ENCODE data around the gene SHROOM3. TPM values are rescaled to one million over a fixed set of nuclear protein-coding genes. Genes with fewer than 3 reads are reported as not detected.

The SHROOM3 gene
- total RNA-seq, 4 donors from 2014 or later = 20.3 to 50.9 (median 34.9) TPM

DNA sequence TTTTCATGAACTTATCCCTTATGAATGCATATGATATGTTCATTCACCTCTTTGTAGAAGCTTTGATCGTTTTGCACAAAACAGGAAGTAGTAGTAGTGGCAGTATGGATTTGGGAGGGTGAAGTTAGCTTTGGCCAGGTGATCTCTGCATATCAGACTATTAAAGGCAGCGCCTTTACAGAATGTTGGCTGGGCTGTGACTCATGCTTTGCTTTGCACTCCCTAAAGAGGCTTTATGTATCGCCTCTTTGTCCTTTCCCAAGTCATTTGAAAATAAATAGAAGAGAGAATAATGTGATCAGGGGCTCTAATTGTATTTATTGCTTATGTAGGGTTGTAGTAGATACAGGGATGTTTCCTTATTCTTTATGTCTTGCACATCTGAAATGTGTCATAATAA lies 50.4 kb downstream of the SHROOM3 start:
- H3K4me1 ChIP-seq = peaks cover 0 to 8% (median 0%) of the 10 kb centered on the region in 3 donors
- TF ChIP-seq POLR2A (IDR thresholded peaks at IDR 0.05) = no peak
- TF ChIP-seq, protein P1, sequence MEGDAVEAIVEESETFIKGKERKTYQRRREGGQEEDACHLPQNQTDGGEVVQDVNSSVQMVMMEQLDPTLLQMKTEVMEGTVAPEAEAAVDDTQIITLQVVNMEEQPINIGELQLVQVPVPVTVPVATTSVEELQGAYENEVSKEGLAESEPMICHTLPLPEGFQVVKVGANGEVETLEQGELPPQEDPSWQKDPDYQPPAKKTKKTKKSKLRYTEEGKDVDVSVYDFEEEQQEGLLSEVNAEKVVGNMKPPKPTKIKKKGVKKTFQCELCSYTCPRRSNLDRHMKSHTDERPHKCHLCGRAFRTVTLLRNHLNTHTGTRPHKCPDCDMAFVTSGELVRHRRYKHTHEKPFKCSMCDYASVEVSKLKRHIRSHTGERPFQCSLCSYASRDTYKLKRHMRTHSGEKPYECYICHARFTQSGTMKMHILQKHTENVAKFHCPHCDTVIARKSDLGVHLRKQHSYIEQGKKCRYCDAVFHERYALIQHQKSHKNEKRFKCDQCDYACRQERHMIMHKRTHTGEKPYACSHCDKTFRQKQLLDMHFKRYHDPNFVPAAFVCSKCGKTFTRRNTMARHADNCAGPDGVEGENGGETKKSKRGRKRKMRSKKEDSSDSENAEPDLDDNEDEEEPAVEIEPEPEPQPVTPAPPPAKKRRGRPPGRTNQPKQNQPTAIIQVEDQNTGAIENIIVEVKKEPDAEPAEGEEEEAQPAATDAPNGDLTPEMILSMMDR (IDR thresholded peaks at IDR 0.05) = no peak
- H3K27me3 ChIP-seq = no peaks in the 10 kb centered on the region
- H3K27ac ChIP-seq = no peak overlapping the region
- intact Hi-C loops (cut with DNase I) = no loop called here
- no peaks in the 10 kb centered on the region for H3K9me3 ChIP-seq
- no peaks in the 10 kb centered on the region for H3K36me3 ChIP-seq
- 26 to 28% methylated on average over 3 of the region's 3 CpGs for WGBS, 2 donors
- no peak overlapping the region for H3K4me3 ChIP-seq
- no peak for DNase-seq

DNA sequence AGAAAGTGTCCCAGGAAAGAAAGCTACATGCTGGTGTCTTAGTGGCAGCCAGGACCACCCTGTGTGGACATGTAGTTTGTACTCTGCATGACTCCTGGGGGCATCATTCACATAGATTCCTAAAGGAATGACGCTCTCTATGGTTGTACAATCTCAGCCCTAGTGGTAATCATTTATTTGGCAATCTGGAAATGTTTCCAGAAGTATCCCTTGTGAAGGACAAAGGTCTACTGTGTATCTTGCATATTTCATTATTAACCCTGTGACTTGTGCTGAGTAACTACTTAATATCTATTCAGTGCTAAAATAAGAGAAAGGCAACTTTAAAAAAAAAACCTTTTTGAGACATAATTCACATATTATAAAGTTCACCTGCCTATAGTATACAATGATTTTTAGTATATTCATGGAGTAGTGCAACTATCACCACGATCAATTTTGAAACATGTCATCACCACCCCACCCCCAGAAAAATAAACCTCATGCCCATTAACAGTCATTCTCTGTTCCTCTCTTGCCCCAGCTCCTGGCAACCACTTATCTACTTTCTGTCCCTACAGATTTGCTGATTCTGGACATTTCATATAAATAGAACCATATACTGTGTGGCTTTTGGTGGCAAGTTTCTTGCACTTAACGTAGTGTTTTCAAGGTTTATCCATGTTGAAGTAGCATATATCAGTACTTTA lies 51.7 kb downstream of the SHROOM3 start:
- intact Hi-C loops (cut with DNase I) = no loop called here
- Histone ChIP-seq H3K4me1 (peaks cover 0 to 8% (median 0%) of the 10 kb centered on the region in 3 donors), H3K4me3 (no peak overlapping the region), H3K9me3 (no peaks in the 10 kb centered on the region), H3K27me3 (no peaks in the 10 kb centered on the region), H3K27ac (no peak overlapping the region), H3K36me3 (no peaks in the 10 kb centered on the region)
- 75 to 86% methylated on average over 3 of the region's 3 CpGs for WGBS, 2 donors
- TF ChIP-seq POLR2A (IDR thresholded peaks at IDR 0.05) = no peak
- TF ChIP-seq, protein P1 (IDR thresholded peaks at IDR 0.05) = no peak
- no peak for DNase-seq

DNA sequence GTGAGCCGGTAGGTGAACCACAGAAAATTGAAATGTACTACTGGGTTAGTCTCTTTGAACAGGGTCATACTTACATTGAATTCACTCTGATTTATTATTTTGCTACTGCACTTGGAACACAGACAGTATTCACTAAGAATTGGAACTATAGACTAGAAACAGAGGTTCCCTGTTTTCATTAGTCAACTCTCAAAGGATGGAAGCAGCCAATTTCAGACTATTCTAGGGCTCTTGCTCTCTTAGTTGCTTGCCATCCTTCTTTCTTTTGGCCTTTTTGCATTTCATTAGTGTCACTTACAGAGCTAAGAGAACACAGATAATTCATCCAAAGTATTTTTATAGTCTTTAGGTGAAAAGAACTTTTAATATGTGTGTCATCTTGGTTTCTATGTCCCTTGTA lies 52.6 kb downstream of the SHROOM3 start:
- DNase-seq = no peak
- Histone ChIP-seq H3K36me3 (no peaks in the 10 kb centered on the region), H3K27ac (no peak overlapping the region), H3K4me3 (no peak overlapping the region), H3K27me3 (no peaks in the 10 kb centered on the region), H3K4me1 (peaks cover 0 to 8% (median 0%) of the 10 kb centered on the region in 3 donors), H3K9me3 (no peaks in the 10 kb centered on the region)
- TF ChIP-seq, protein P1 (IDR thresholded peaks at IDR 0.05) = no peak
- TF ChIP-seq POLR2A (IDR thresholded peaks at IDR 0.05) = no peak
- 82 to 90% methylated on average over 1 of the region's 1 CpG for WGBS, 2 donors
- intact Hi-C loops (cut with DNase I) = no loop called here

DNA sequence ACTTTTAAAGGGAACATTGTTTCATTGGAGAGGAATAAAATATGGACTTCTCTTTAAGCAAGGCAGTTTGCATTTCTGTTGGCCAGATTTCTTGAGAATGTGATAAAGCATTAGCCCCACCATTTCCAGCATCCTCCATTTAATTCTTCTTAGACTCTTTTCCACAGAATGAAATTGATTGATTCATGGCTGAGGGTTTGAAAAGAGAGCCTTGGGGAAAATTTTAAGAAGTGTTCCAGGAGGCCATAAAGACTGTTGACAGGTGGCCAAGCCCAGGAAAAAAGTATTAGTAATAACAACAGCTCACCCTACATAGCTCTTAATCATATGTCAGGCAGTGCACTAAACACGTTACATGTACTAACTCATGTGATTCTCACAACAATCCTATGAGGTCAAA lies 53.4 kb downstream of the SHROOM3 start:
- intact Hi-C loops (cut with DNase I) = no loop called here
- Histone ChIP-seq H3K9me3 (no peaks in the 10 kb centered on the region), H3K36me3 (no peaks in the 10 kb centered on the region), H3K27me3 (no peaks in the 10 kb centered on the region), H3K4me1 (peaks cover 0 to 8% (median 0%) of the 10 kb centered on the region in 3 donors), H3K4me3 (no peak overlapping the region), H3K27ac (no peak overlapping the region)
- no peak for DNase-seq
- 63 to 91% methylated on average over 1 of the region's 1 CpG for WGBS, 2 donors
- TF ChIP-seq, protein P1 (IDR thresholded peaks at IDR 0.05) = no peak
- no peak for TF ChIP-seq POLR2A (IDR thresholded peaks at IDR 0.05)

DNA sequence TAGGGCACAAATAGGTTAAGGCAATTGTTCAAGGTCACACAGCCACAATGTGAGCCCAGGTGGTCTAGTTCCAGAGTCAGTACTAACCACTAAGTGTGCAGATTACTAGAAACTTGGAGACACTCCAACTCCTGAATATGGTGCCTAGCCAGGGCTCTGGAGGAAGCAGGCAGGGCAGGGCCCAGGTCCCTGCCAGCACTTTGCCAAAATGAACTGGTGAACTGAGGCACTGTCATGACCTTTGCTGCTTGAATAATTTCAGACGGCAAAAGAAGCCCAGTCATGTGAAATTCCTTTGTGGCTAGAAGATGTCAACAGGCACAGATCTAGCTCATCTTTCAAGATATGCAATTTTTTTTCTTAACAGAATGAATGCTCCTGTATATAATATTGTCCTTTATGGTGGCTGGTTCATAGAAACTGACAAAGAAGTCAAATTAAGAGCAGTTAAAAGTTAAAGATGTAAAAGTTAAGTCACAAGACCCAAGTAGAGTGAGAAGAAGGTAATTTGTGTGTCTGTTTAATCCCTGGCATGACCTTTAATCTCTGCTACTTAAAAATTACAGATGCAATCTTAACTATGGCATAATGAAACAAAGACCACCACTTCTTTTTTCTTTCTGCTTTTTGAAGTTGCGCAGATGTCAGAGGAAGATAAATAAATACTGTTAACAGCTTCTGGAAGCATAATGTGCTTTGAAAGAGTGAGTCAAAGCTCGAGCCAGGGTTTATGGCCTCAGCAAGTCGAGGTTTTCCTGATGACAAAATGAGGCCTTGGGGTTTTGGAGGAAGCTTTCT lies 54.1 kb downstream of the SHROOM3 start:
- H3K4me3 ChIP-seq = no peak overlapping the region
- no peaks in the 10 kb centered on the region for H3K36me3 ChIP-seq
- no peak for TF ChIP-seq POLR2A (IDR thresholded peaks at IDR 0.05)
- TF ChIP-seq, protein P1 (IDR thresholded peaks at IDR 0.05) = no peak
- no peak for DNase-seq
- H3K4me1 ChIP-seq = peaks cover 0 to 8% (median 0%) of the 10 kb centered on the region in 3 donors
- H3K27me3 ChIP-seq = no peaks in the 10 kb centered on the region
- intact Hi-C loops (cut with DNase I) = no loop called here
- WGBS, 2 donors = 47 to 63% methylated on average over 4 of the region's 4 CpGs
- no peak overlapping the region for H3K27ac ChIP-seq
- H3K9me3 ChIP-seq = no peaks in the 10 kb centered on the region
